KMS-11 (cell line): ENCODE measurements around the gene ARFGAP1.

ENCODE experiments used
- H2AFZ ChIP-seq: fragments of 200-600 bp; sonication (generic); 2 replicates; pipeline ENCODE4 v1.6.1; 2016; ENCODE audit warnings: antibody characterized with exemption, mixed run types, low read depth
- H3K27ac ChIP-seq: fragments of 200-600 bp; sonication (generic); 2 replicates; pipeline ENCODE4 v1.6.1; 2016; ENCODE audit warnings: mild to moderate bottlenecking, mixed run types
- H3K27me3 ChIP-seq: fragments of 200-600 bp; sonication (generic); 2 replicates; pipeline ENCODE4 v1.6.1; 2017; ENCODE audit warnings: mild to moderate bottlenecking, low read depth, mixed run types, moderate library complexity; ENCODE audit not compliant: insufficient read depth
- H3K36me3 ChIP-seq: fragments of 200-600 bp; sonication (generic); 2 replicates; pipeline ENCODE4 v1.6.1; 2017; ENCODE audit warnings: mild to moderate bottlenecking, mixed run types; ENCODE audit not compliant: insufficient read depth
- H3K4me1 ChIP-seq: fragments of 200-600 bp; sonication (generic); 2 replicates; pipeline ENCODE4 v1.6.1; 2016; ENCODE audit warnings: mild to moderate bottlenecking, low read depth, mixed run types; ENCODE audit not compliant: poor library complexity, severe bottlenecking
- H3K4me2 ChIP-seq: fragments of 200-600 bp; sonication (generic); 2 replicates; pipeline ENCODE4 v1.7.0; 2016; ENCODE audit warnings: mild to moderate bottlenecking, mixed run types
- H3K4me3 ChIP-seq: fragments of 200-600 bp; sonication (generic); IDR thresholded peaks from 2 replicates; pipeline ENCODE4 v1.6.1; 2017; ENCODE audit warnings: low read depth, low read length, mixed read lengths; ENCODE audit not compliant: insufficient read depth
- H3K79me2 ChIP-seq: fragments of 200-600 bp; sonication (generic); 2 replicates; pipeline ENCODE4 v1.6.1; 2016; ENCODE audit warnings: low read depth, mixed run types; ENCODE audit not compliant: insufficient read depth
- H3K9ac ChIP-seq: fragments of 200-600 bp; sonication (generic); 2 replicates; pipeline ENCODE4 v1.6.1; 2016; ENCODE audit warnings: mild to moderate bottlenecking, mixed run types
- H4K20me1 ChIP-seq: fragments of 200-600 bp; sonication (generic); 2 replicates; pipeline ENCODE4 v1.6.1; 2016; ENCODE audit warnings: mild to moderate bottlenecking, mixed run types; ENCODE audit not compliant: insufficient read depth
- CTCF ChIP-seq: fragments of 200-600 bp; sonication (generic); conservative IDR thresholded peaks from 2 replicates; pipeline ENCODE4 v1.6.1; 2017; ENCODE audit warnings: low read depth, mild to moderate bottlenecking, antibody characterized with exemption, low read length, moderate library complexity, mixed read lengths

Gene ARFGAP1

GRCh38 chr20:63315731-63316491, 43.3 kb downstream of the ARFGAP1 start:
- no peak overlapping the region for H3K4me2 ChIP-seq
- H3K4me1 ChIP-seq: peaks cover 7% of the 10 kb centered on the region
- H4K20me1 ChIP-seq: no peaks in the 10 kb centered on the region
- no peak overlapping the region for H3K27ac ChIP-seq
- no peak overlapping the region for H2AFZ ChIP-seq
- TF ChIP-seq CTCF: no peak
- H3K9ac ChIP-seq: no peak overlapping the region
- peaks cover 94% of the 10 kb centered on the region for H3K27me3 ChIP-seq
- no peaks in the 10 kb centered on the region for H3K36me3 ChIP-seq
- H3K79me2 ChIP-seq: no peaks in the 10 kb centered on the region
- H3K4me3 ChIP-seq: no peak overlapping the region

GRCh38 chr20:63316502-63316921, 43.9 kb downstream of the ARFGAP1 start:
- Histone ChIP-seq H3K4me1 (peaks cover 7% of the 10 kb centered on the region), H3K36me3 (no peaks in the 10 kb centered on the region), H3K4me2 (no peak overlapping the region), H3K79me2 (no peaks in the 10 kb centered on the region), H3K27ac (no peak overlapping the region), H3K27me3 (peaks cover 94% of the 10 kb centered on the region), H3K9ac (no peak overlapping the region), H3K4me3 (no peak overlapping the region), H4K20me1 (no peaks in the 10 kb centered on the region), H2AFZ (no peak overlapping the region)
- TF ChIP-seq CTCF: no peak

GRCh38 chr20:63317061-63317460, 44.4 kb downstream of the ARFGAP1 start:
- Histone ChIP-seq H3K27ac (no peak overlapping the region), H4K20me1 (no peaks in the 10 kb centered on the region), H3K27me3 (peaks cover 94% of the 10 kb centered on the region), H2AFZ (no peak overlapping the region), H3K79me2 (no peaks in the 10 kb centered on the region), H3K4me3 (no peak overlapping the region), H3K9ac (no peak overlapping the region), H3K4me2 (no peak overlapping the region), H3K36me3 (no peaks in the 10 kb centered on the region), H3K4me1 (peaks cover 4% of the 10 kb centered on the region)
- TF ChIP-seq CTCF: no peak

- Histone ChIP-seq H3K27ac (no peak overlapping the region), H4K20me1 (no peaks in the 10 kb centered on the region), H3K4me3 (no peak overlapping the region), H3K4me2 (no peak overlapping the region), H3K9ac (no peak overlapping the region), H3K36me3 (no peaks in the 10 kb centered on the region), H2AFZ (no peak overlapping the region), H3K79me2 (no peaks in the 10 kb centered on the region), H3K4me1 (no peaks in the 10 kb centered on the region), H3K27me3 (peaks cover 94% of the 10 kb centered on the region)
- no peak for TF ChIP-seq CTCF
These were observed 45.1 kb downstream of the ARFGAP1 start for GRCh38 chr20:63317601-63318291.
